HG03342 (cell line): ENCODE data around the gene HAPLN3.

Experiments
- ATAC-seq: cut with Tn5 transposase; IDR thresholded peaks from one replicate; pipeline ENCODE4 v1.9.1; 2021; ENCODE audit warnings: mild to moderate bottlenecking, moderate library complexity; ENCODE audit not compliant: unreplicated experiment

The HAPLN3 gene

GRCh38 chr15:88833731-88834100 lies 61.6 kb downstream of the HAPLN3 start:
- ATAC-seq, result no peak

GRCh38 chr15:88832820-88833730 lies 62.3 kb downstream of the HAPLN3 start:
- no peak for ATAC-seq

GRCh38 chr15:88830016-88830415 lies 65.3 kb downstream of the HAPLN3 start:
- no peak for ATAC-seq

GRCh38 chr15:88828791-88829190 lies 66.6 kb downstream of the HAPLN3 start:
- no peak for ATAC-seq
